Stimulated activated CD4-positive, alpha-beta T cell treated with anti-CD3 and anti-CD28 coated beads, Interleukin-12 subunit alpha, Interleukin-12 subunit beta, amount 100 ng/mL, for 24 hours (primary cell): Measurements from ENCODE around the gene NRCAM.

Experiments used
- DNase-seq, 2 experiments: peaks; one replicate each; pipeline ENCODE4 v3.0.0-alpha.2; 2020; ENCODE audit warnings: low read depth in 2 of 2

The NRCAM gene

DNA sequence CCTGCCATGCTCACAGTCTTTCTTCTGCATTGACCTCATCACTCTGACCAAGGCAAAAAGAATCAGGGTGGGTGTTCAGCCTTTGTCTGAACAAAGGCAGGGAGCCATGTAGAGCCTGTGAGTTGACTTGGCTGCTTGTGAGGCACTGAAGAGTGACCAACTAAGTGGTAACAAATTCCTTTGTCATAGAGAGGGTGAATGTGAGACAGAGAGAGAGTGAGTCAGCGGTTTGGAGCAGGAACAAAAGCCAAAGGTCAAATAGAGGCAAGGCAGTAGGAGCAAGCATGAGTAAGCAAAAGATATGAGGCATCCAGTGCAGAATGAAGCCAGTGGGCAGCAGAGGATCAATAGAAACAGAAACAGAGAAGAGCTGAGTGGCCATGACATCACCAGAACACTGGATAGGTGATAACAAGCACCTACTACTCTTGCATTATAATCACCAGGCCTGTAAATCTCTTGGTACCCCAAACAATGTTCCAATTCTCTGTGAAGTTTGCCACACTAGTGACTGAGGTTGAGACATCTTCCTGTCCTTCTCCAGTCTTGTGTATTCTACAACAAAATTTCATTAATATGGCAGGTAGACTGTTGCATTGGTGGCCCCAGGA lies 209.9 kb downstream of the NRCAM start:
- DNase-seq, result no peak

DNA sequence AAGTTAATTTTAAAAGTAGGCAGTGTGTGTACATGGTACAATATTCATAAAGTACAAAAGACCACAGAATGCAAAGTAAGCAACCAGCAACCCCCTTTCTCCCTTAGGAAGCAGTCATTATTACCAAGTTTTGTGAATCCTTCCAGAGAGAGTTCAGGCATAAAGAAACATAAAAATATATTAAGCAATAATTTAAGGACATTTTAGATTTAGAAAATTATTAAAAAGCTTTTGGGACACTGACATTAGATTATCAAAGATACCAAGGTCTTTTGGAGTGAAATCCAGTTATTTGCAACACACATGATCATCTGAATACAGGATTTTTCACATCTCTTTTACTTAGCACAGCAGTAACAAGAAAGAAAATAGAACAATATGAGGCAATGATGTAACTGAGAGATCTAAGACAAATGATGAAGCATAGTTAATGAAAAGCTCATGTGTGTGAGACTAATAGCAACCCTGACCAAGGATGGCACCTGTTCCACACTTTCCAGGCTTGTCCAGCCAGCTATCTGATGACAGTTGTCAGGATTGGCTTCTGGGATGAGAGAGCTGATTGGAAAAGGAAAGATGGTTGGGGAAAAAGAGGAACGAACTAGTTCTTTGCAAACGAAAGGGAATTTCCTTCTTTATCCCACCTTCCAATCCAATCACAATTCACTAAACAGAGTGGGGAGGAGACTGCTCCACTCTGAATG lies 210.6 kb downstream of the NRCAM start:
- no peak for DNase-seq

DNA sequence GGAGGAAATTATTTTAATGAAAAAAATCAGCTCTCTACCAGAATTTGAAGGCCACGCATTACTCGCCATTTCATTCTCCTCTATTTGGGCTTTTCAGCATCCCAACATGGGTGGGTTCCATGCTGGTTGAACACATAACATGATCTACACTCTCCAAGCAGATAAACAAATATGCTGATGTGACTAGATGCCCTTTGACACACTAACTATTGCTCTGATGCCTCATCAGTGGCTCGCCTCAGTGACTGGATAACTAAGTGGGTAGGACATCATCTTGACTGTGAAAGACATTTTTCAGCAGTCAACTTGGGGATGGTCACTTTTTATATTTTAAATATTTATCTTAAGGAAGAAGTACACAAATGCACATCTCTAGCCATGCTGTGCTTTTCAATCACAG lies 212.1 kb downstream of the NRCAM start:
- DNase-seq, result no peak

DNA sequence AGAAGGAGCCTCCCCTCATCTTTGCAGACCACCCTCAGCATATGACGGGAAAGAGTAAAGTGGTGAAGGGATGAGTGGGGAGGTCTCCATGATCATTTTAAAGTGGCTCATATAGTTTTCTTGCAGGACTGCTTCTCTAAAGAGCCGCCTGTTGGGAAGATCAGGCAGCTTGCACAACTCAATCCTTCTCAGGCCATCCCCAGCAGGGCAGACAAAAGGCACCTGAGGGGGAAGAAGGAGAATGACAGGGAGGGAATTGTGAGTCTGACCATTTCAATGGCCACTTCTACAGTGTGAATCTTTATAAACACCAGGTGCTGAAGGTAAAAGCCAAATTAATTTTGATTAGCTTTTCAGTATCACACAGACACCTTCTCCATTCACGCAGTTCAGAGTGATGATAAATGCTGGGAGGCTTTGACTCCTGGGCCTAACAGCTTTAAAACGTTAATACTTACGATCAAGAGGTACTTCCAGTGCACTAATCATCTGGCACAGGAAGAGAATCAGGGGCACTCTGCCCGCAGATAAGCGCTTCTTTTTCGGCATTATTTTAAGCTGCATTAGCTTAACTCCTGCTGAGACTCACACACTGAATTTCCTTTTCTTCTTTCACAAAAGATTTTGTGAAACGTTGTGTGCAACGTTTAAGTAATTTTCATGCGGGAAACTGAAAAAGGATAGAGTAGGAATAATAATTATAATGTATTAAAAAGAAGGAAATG lies 216.6 kb downstream of the NRCAM start:
- DNase-seq, result no peak

DNA sequence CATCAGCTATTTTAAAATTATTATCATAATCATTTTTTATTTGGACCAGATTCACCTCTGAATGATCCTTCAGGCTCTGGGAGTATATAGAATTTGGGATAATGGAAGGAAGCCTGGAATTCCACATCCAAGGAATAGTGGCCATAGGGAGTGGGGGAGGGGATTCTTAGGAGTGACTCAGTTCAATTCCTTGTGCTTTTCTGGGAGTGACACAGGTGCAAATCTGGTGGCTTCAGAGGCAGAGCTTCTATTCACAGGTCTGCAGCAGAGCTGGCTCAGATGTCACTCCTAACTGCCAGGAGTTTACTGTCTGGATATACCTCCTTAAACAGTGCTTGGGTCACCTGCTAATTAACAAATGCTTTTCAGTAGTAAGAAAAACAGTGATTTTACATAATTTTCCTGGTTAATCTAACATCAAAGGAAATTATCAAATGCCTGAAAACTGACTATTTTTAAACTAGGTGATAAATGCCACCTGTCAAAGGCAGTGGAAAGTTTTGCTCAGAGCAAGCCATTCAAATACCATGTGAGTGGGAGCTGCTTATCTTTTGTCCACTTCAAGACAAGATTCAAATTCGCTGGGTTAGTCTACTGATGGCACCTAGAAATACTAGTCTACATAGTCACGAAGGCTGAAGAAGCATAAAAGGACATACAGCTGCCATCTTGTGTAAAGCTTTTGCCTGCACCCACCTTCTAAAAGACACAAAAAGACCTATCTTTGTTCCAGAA lies 219.4 kb downstream of the NRCAM start:
- DNase-seq, result no peak

DNA sequence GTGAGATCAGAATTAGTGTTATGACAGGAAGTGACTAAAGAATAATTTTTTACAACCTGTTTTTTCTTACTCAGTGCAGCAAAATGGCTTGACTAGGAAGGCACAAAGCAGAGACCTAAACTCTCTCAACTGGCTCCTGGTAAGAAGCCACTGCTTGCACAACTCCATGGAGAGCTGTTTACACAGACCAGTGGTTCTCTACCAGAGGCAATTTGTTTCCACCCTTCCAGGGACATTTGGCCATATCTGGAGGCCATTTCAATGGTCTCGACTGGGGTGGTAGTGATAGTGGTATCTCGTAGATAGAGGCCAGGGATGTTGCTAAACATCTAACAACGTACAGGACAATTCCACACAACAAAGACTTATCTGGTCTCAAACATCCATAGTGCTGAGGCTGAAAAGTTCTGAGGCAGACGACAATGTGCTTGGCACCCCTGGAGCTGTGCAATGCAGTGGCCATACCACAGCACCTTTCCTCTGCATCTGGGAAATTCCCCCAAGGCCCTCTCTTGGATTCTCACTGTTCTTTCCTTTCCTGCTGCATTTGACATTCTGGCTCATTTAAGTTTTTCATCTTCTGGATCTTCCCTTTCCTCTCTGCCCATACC lies 220.7 kb downstream of the NRCAM start:
- no peak for DNase-seq

DNA sequence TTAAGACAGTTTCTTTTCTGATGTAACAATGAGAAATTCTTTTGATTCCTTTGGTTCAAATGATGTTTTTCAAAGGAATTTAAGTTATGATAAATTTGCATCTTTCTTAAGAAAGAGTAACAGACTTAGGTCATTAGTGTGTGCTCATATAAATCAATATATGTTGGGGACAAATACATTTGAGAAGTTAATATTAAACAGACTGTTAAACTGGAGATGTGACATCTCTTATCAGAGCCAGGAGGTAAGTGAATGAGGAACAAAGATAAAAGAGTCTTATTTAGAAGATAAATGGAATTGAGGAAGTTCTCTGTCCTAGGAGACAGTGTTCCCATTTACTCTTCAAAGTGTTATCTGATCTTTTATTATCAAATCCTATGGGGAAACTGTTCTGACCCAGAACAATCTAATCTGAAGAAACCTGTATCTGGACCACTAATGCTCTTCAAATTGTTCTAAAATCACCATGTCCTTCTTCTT lies 221.2 kb downstream of the NRCAM start:
- DNase-seq, result no peak

DNA sequence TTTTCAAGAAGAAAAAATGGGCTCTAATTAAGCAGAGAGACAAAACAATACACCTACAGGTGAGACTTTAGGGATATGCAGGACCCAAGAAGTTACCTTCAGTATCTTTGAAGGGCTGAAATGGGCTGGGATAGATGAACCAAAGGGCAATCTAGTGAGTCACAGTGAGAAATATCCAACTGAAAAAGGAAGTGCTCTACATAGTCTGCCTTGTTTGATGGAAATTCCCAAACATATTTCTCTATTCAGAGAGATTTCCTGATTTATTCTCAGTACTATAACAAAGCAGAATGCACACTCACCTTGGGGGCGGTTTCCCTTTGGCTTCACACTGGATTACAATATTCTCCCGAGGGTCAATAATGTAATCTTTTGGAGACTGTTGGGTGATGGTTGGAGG lies 222.0 kb downstream of the NRCAM start:
- DNase-seq, result no peak

DNA sequence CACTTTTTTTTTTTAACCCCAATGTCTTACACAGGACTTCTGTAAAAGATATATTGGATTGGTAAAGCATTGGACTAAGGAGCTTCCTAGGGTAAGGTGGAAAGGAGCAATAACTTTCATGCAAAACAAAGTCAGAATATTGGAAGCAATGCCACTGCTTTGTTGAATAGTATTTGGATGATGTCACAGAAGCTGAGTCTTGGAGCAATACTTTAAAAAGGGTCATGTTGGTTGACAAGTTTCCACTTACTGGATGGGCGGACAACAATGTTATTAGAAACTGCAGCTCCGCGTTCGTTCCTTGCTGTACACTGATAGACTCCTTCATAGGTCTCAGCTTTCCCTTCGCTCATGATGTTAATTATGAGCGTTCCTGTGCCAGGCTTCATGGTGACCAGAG lies 224.2 kb downstream of the NRCAM start:
- DNase-seq, result no peak

DNA sequence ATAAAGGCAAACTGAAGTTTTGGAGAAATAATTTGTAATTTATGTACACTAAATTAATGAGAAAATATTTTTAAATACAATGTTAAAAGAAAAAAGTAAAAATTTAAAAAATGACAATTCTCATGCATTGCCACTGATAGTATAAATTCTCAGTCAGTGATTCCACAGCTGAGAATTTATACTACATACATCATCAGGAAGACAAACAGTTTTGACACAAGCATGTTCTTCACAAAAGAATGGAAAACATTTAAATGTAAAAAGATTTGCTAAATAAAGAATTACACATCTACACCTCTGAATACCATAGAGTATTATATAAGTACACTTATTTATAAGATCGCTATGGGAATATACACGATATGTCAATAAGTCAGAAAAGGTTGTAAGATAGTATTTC lies 225.0 kb downstream of the NRCAM start:
- DNase-seq, result no peak

DNA sequence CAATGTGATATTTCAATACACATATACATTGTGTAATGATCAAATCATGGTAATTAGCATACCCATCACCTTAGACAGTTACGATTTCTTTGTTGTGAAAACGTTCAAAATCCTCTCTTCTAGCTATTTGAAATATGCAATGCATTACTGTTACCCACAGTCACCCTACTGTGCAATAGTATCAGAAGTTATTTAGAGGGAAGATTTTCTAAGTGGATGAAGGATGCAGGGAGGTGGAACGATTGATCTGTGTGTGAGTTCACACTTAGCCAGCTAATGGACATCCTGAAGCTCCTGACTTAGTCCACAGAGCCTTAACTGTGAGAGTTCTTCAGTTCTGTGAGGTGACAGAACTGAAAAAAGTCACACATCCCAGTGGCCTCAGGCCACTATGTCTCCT lies 228.9 kb downstream of the NRCAM start:
- DNase-seq, result no peak

DNA sequence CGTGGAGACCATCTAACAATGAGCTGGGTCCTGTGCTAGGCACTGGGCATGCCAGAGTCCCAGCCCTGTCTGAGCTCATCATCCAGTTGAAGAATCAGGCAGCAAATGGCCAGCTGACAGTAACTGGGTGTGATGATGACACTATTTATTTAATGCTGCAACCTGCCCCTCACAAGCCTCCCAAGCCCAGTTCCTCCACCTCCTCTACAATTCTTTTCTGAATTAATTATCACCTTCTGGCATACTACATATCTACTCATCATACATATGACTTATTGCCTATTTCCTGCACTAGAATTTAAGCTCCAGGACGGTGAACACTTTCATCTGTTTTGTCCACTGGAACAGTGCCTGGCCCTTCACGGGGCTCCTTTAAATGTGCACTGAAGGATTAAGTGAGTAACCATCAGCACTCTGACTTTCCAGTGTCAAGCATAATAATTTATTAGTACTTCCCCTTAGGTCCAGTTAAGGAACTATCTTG lies 229.4 kb downstream of the NRCAM start:
- no peak for DNase-seq

DNA sequence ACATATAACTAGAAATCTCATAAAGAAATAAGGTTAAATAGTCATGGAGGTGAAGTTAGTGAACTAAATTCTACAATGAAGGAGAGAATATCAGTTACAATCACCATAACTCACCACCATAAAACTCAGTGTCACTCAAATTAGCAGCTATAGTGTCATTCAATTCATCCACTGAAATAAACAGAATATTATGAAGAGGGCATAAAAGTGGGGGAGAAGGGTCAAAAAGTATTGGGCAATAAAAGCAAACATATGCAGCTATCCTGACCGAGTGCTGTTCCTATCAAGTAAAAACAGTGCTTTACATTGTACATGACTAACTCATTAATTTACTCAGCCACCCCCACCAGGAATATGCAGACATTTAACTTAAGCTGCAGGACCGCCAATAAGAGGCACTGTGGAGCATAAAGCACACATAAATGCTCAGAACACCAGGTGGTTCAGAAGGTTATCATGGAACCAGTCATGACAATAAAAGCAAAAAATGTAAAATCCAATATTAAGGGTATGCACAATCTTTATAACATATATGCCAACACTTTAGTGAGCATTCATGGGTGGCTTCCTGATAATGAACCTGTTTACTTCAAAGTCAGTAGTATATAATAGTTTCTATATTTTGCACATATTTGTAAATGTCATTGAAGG lies 230.6 kb downstream of the NRCAM start:
- DNase-seq, result no peak

DNA sequence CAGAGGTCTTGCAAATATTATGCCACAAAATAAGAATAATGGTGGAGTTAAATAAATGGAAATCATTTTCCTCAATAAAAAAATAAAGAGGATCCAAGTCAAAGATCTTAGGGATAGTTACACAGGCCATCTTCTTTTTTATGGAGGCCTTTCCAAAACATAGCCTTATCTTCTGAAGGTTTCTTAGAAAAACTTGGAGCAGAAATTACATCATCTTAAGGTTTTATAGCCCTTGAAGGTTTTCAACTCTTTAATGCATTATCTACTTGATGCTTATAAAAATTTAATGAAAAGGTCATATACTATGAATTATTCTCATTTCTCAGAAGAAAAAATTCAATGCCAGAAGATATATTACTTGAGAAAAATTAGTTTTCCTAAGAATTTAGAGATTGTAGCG lies 231.8 kb downstream of the NRCAM start:
- no peak for DNase-seq

DNA sequence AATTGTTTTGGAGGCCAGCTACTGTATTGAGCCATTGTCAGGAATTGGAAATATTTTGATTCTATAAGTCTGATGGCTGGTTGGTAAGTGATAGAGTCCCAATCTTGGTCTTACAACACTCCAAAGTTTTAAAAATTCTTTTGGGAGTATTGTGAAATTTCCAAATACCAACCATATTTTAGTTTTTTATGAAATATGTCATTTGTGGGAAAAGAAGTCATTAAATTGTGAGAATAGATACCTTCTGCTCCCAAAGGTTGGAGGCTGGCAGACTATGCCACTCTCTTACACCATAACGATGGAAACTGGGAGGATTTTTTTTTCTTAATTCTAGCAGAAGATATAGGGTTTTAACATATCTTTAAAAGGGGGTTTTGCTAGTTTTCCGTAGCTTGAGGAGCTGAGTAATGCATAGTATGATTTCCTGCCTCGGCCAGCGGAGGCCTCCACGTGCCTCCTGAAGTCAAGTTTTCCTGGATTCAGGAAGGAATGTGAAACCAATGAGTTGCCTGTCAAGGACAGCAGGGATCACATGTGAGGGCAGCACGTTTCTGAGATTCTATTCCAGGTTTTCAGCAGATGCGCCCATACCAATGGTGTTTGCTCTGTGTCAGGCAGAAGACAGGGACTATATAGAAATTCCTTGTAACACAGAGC lies 233.9 kb downstream of the NRCAM start:
- DNase-seq, result no peak

DNA sequence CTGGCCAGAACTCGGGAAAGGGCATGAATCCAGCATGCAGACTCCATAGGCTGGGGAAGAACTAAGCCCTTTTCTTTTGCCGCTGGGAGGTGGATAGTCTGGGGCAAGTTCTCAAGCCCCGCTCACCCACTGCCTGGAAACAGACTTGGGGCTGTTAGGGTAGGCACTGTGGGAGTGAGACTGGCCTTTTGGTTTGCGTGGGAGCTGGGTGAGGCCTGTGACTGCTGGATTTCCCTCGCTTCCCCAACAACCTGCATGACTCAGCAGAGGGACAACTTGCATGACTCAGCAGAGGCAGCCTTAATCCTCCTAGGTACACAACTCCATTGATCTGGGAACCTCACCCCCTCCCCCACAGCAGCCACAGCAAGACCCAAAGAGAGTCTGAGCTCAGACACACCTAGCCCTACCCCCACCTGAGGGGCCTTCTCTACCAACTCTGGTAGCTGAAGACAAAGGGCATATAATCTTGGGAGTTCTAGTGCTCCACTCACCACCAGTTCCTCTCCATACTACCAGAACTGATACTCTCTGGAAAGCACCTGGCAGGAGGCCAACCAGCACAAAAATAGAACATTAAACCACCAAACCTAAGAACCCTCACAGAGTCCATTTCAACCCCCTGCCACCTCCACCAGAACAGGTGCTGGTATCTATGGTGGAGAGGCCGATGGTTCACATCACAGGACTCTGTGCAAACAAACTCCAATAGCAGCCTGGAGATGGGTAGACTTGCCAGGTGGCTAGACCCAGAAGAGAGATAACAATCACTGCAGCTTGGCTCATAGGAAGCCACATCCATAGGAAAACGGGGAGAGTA lies 244.6 kb downstream of the NRCAM start:
- no peak for DNase-seq

DNA sequence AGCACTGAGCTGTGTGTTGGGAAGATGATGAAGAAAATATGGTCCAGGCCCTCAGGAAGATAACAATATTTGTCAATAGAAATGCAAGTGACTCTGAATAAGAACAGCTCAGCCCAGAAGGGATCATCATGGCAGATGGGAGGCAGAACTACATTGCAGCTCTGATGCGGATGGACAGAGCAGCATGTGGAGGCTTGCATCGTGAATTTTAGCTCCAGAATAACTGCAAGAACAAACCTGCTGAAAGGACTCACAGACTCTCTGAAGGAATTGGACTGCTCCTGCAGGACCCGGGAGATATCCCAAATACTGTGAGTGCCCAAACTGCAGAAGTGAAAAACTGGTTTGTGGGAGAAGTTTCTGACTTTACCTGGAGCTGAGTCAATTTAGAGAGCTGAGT lies 245.4 kb downstream of the NRCAM start:
- no peak for DNase-seq

DNA sequence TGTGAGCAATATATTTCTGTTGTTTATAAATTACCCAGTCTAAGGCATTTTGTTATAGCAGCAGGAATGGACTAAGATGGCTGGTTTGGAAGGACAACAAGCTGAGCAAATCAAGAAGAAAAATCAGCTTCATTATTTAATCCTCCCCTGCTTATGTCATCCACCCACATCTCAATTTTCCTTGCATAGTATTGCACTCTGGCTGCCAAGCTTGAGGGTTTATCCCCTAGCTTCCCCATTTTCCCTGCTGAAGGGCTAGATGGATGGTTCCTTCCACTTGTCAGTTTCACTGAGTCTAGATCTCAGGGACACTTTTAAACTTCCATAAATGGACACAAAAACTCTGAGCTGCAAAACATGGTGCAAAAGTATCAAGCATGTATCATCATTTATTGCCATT lies 250.9 kb downstream of the NRCAM start:
- no peak for DNase-seq

DNA sequence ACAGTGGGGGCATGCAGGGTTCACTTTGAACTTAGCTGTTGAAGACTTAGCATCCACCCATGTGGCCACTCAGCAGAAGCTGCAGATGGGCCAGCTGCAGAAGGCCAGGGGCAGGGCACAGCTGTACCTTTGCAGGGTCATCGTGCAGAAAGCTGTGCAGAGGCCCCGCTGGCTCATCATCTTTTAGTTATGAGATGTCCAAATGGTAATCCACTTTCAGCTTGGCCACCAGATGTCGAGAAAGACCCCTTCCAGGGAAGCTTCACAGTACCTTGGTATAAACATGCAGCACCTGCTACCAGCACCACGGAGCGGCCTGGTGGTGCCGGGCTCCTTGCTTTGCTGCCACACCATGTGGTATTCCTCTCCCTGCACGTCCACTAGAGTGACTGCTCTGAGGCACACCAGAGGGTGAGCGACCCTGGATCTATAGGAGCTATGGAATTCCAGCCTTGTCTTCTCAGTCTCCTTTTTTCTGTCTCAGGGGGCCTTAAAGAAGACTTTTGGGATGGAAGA lies 251.9 kb downstream of the NRCAM start:
- no peak for DNase-seq

DNA sequence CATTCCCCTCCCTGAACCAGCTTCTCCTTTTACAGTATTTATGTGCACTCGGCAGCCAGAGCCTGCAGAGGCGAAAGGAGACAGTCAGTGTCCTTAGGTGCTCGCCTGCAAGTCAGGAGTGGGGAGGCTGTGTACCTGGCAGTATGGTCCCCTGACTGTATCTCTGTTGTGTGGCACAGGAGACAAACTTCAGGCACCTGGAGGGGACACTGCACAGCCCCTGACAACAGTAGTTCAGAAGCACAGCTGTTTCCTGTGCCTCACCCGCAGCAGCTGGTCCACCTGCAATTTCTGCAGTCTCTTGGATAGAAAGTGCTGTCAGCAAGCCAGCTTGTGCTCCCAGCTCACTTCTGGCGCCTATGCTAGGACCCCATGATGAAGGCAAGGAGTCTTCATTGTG lies 252.7 kb downstream of the NRCAM start:
- no peak for DNase-seq
